H1 (cell line): ENCODE measurements around the gene RYR3. TPM values are rescaled to one million over a fixed set of nuclear protein-coding genes. Genes with fewer than 3 reads are reported as not detected.

ENCODE experiments used
- CTCF ChIA-PET: fragments of 300-600 bp; sonication (Branson Sonifier 250); formaldehyde crosslinking; loops from one replicate; lab custom pipeline; 2021; ENCODE audit not compliant: partially characterized antibody; lab: Charles Lee
- POLR2A ChIA-PET: fragments of 300-600 bp; sonication (Branson Sonifier 250); formaldehyde crosslinking; loops from one replicate; lab custom pipeline; 2021; ENCODE audit warnings: inconsistent platforms; ENCODE audit not compliant: partially characterized antibody; lab: Charles Lee
- DNase-seq, 2 experiments: peaks; one replicate each; pipeline versions ENCODE4 v3.0.0 to v3.0.0-alpha.2; 2010 to 2022; ENCODE audit warnings: low spot score in 2 of 2, low read depth in 1 of 2, mixed read lengths in 1 of 2
- FAIRE-seq: peaks from 2 replicates; lab custom pipeline; 2011; peaks lifted over from hg19 to GRCh38; lab: Jason Lieb, UNC
- H2AFZ ChIP-seq: 2 replicates; pipeline ENCODE4 v1.8.1; 2012; ENCODE audit warnings: low read length, inconsistent platforms
- H2AK5ac ChIP-seq: 2 replicates; pipeline ENCODE4 v1.6.1; 2013; ENCODE audit warnings: low read depth, low read length
- H2BK120ac ChIP-seq: replicated peaks from 2 replicates; pipeline ENCODE3; 2013; ENCODE audit warnings: low read depth, low read length, inconsistent platforms
- H2BK12ac ChIP-seq: 2 replicates; pipeline ENCODE4 v1.6.1; 2013; ENCODE audit warnings: low read depth, low read length
- H2BK15ac ChIP-seq: 2 replicates; pipeline ENCODE4 v1.6.1; 2013; ENCODE audit warnings: low read length
- H2BK20ac ChIP-seq: 2 replicates; pipeline ENCODE4 v1.6.1; 2013; ENCODE audit warnings: low read length
- H2BK5ac ChIP-seq: 2 replicates; pipeline ENCODE4 v1.6.1; 2013; ENCODE audit warnings: low read depth, low read length
- H3K14ac ChIP-seq: 2 replicates; pipeline ENCODE4 v1.6.1; 2013; ENCODE audit warnings: inconsistent platforms; ENCODE audit not compliant: insufficient read length
- H3K18ac ChIP-seq: 2 replicates; pipeline ENCODE4 v1.6.1; 2013; ENCODE audit warnings: low read length; ENCODE audit errors: extremely low read depth
- H3K23ac ChIP-seq: 2 replicates; pipeline ENCODE4 v1.6.1; 2013; ENCODE audit warnings: inconsistent platforms; ENCODE audit not compliant: insufficient read length
- H3K23me2 ChIP-seq: 2 replicates; pipeline ENCODE4 v1.6.1; 2013; ENCODE audit warnings: low read depth, low read length
- H3K27ac ChIP-seq: 2 replicates; pipeline ENCODE4 v1.6.1; 2011; ENCODE audit warnings: low read depth, low read length, inconsistent platforms
- H3K27me3 ChIP-seq, 4 experiments: replicated peaks in 1 of 4; 1 replicate in 1 of 4; 2 replicates in 3 of 4; pipeline versions ENCODE4 v1.6.1 to v1.8.1; 2011 to 2013; ENCODE audit warnings: low read length in 3 of 4, mild to moderate bottlenecking in 3 of 4, inconsistent platforms in 2 of 4, mixed read lengths in 2 of 4, moderate library complexity in 1 of 4; ENCODE audit not compliant: control insufficient read depth in 3 of 4, insufficient read depth in 3 of 4; ENCODE audit errors: extremely low read depth in 1 of 4
- H3K36me3 ChIP-seq, 4 experiments: 2 replicates each; pipeline versions ENCODE4 v1.6.1 to v1.8.1; 2011 to 2013; ENCODE audit warnings: mild to moderate bottlenecking in 4 of 4, low read length in 3 of 4, moderate library complexity in 2 of 4, control low read depth in 1 of 4, inconsistent platforms in 1 of 4; ENCODE audit not compliant: insufficient read depth in 4 of 4, control insufficient read depth in 2 of 4
- H3K4ac ChIP-seq: replicated peaks from 2 replicates; pipeline ENCODE3; 2013; ENCODE audit warnings: low read length, low read depth, mixed read lengths, inconsistent platforms; ENCODE audit not compliant: insufficient read length
- H3K4me1 ChIP-seq, 4 experiments: replicated peaks in 1 of 4; 1 replicate in 1 of 4; 2 replicates in 3 of 4; pipeline versions ENCODE4 v1.6.1 to v1.8.1; 2011 to 2013; ENCODE audit warnings: low read length in 3 of 4, inconsistent platforms in 2 of 4, mixed read lengths in 1 of 4; ENCODE audit not compliant: insufficient read depth in 4 of 4, control insufficient read depth in 3 of 4
- H3K4me2 ChIP-seq, 2 experiments: 2 replicates each; pipeline versions ENCODE4 v1.6.1 to v1.8.1; 2011 to 2013; ENCODE audit warnings: low read depth in 2 of 2, low read length in 2 of 2, control low read depth in 1 of 2, inconsistent platforms in 1 of 2, mild to moderate bottlenecking in 1 of 2; ENCODE audit not compliant: insufficient read depth in 1 of 2
- H3K4me3 ChIP-seq, 4 experiments: fragments of 200-600, 300-600 bp in 1 of 4; sonication (generic), shearing (Covaris generic), sonication (Bioruptor Twin) in 1 of 4; 2 replicates each; pipeline versions ENCODE4 v1.5.1 to v1.8.1; 2011 to 2016; ENCODE audit warnings: low read length in 4 of 4, low read depth in 3 of 4, control low read depth in 2 of 4, inconsistent platforms in 2 of 4, mild to moderate bottlenecking in 2 of 4, mixed read lengths in 1 of 4, moderate library complexity in 1 of 4; ENCODE audit not compliant: insufficient read depth in 2 of 4; ENCODE audit errors: extremely low read depth in 1 of 4
- H3K56ac ChIP-seq: replicated peaks from 2 replicates; pipeline ENCODE3; 2013; ENCODE audit warnings: low read depth, mild to moderate bottlenecking, mixed read lengths, low read length, inconsistent platforms; ENCODE audit not compliant: insufficient read length
- H3K79me1 ChIP-seq: 2 replicates; pipeline ENCODE4 v1.6.1; 2013; ENCODE audit warnings: low read depth, low read length, control low read depth
- H3K79me2 ChIP-seq, 2 experiments: 2 replicates each; pipeline versions ENCODE4 v1.6.1 to v1.8.1; 2012 to 2013; ENCODE audit warnings: low read length in 2 of 2, mild to moderate bottlenecking in 2 of 2, inconsistent platforms in 1 of 2; ENCODE audit not compliant: insufficient read depth in 2 of 2, control insufficient read depth in 1 of 2
- H3K9ac ChIP-seq, 4 experiments: replicated peaks in 1 of 4; 1 replicate in 1 of 4; 2 replicates in 3 of 4; pipeline versions ENCODE4 v1.6.1 to v1.8.1; 2011 to 2013; ENCODE audit warnings: low read depth in 3 of 4, low read length in 3 of 4, control low read depth in 2 of 4, mild to moderate bottlenecking in 2 of 4, moderate library complexity in 2 of 4, inconsistent platforms in 1 of 4; ENCODE audit errors: extremely low read depth in 1 of 4
- H3K9me3 ChIP-seq, 2 experiments: 2 replicates each; pipeline versions ENCODE4 v1.6.1 to v1.8.1; 2012 to 2013; ENCODE audit warnings: mild to moderate bottlenecking in 2 of 2, moderate library complexity in 2 of 2, control low read depth in 1 of 2, inconsistent platforms in 1 of 2, low read depth in 1 of 2, low read length in 1 of 2, mixed read lengths in 1 of 2; ENCODE audit not compliant: insufficient read depth in 2 of 2
- H4K20me1 ChIP-seq, 2 experiments: replicated peaks in 1 of 2; 2 replicates each; pipeline versions ENCODE3 to v1.8.1; 2011 to 2013; ENCODE audit warnings: inconsistent platforms in 2 of 2, low read length in 2 of 2, mild to moderate bottlenecking in 1 of 2; ENCODE audit not compliant: insufficient read depth in 2 of 2, control insufficient read depth in 1 of 2
- H4K5ac ChIP-seq: 2 replicates; pipeline ENCODE4 v1.6.1; 2013; ENCODE audit warnings: low read length, low read depth, mixed read lengths, inconsistent platforms; ENCODE audit not compliant: insufficient read length
- H4K8ac ChIP-seq: 2 replicates; pipeline ENCODE4 v1.8.0; 2013; ENCODE audit warnings: mild to moderate bottlenecking, moderate library complexity, low read length, inconsistent platforms; ENCODE audit not compliant: insufficient read depth; ENCODE audit errors: extremely low read depth
- H4K91ac ChIP-seq: replicated peaks from 2 replicates; pipeline ENCODE3; 2013; ENCODE audit warnings: low read length, mixed read lengths, inconsistent platforms; ENCODE audit not compliant: insufficient read length
- ATF3 ChIP-seq: IDR thresholded peaks from 2 replicates; pipeline ENCODE4 v1.6.1; 2011; ENCODE audit warnings: low read depth, mild to moderate bottlenecking, low read length; ENCODE audit not compliant: insufficient read depth
- HDAC6 ChIP-seq: IDR thresholded peaks from one replicate; pipeline ENCODE4 v1.7.1; 2012; ENCODE audit warnings: low read depth, mild to moderate bottlenecking, inconsistent platforms, low read length, moderate library complexity
- KDM1A ChIP-seq: fragments of 200-600, 300-600 bp; sonication (generic); IDR thresholded peaks from 2 replicates; pipeline ENCODE4 v1.7.1; 2016; ENCODE audit warnings: mild to moderate bottlenecking, low read length, borderline replicate concordance
- NANOG ChIP-seq: IDR thresholded peaks from 2 replicates; pipeline ENCODE4 v1.6.1; 2011; ENCODE audit warnings: low read length, low read depth, mild to moderate bottlenecking, inconsistent platforms; ENCODE audit not compliant: insufficient read depth, poor library complexity, severe bottlenecking
- TBP ChIP-seq: IDR thresholded peaks from 2 replicates; pipeline ENCODE4 v1.6.1; 2011; ENCODE audit warnings: low read depth, low read length, improper control_type of control experiment
- WGBS, 2 experiments: shearing (Covaris generic) in 1 of 2; methylation state at CpG; one replicate each; pipeline versions ENCODE4 v1.1.6 to v1.1.7; 2013 to 2015; ENCODE audit warnings: low lambda C conversion rate in 2 of 2, mixed read lengths in 2 of 2, inconsistent platforms in 1 of 2, low coverage in 1 of 2, missing lambda C conversion rate in 1 of 2; ENCODE audit not compliant: insufficient replicate concordance in 2 of 2, insufficient coverage in 1 of 2, insufficient read length in 1 of 2; ENCODE audit errors: extremely low coverage in 1 of 2, missing lambda C conversion rate in 1 of 2; 5-methylcytosine and 5-hydroxymethylcytosine counted together
- polyA plus RNA-seq, 7 experiments: library from polyadenylated mRNA; depleted of rRNA in 3 of 7; stranded (reverse) in 5 of 7; unstranded in 2 of 7; fragments of >200 nt in 5 of 7; fragments of 200-250 nt in 2 of 7; gene quantifications; 1 replicate in 5 of 7; 2 replicates in 1 of 7; 4 replicates in 1 of 7; pipeline versions ENCODE4 v1.2.1 to v1.2.3, GENCODE V29; 2011 to 2013; ENCODE audit warnings: missing spikeins in 2 of 7, mixed read lengths in 2 of 7
- total RNA-seq: library from RNA; stranded (reverse); fragmentation: NEBNext Ultra II Directional; extraction: Animal tissue kit (Norgen Biotek cat#: 25700); gene quantifications from 2 replicates; pipeline ENCODE4 v1.2.1, GENCODE V29; 2021

The RYR3 gene
- total and polyA plus RNA-seq, 2 of the 8 experiments (the other 6 are each of a cell fraction or from before 2014, with no cell fraction given) = 0.33 to 3.4 TPM

- no peak overlapping the region for H3K27ac ChIP-seq
- no peak overlapping the region for H4K5ac ChIP-seq
- H3K18ac ChIP-seq = no peak overlapping the region
- H3K79me1 ChIP-seq = no peaks in the 10 kb centered on the region
- H3K4me1 ChIP-seq = no peaks in the 10 kb centered on the region
- TF ChIP-seq TBP (no peak), ATF3 (no peak), NANOG (no peak), HDAC6 (no peak), KDM1A (no peak)
- no peaks in the 10 kb centered on the region for H3K9me3 ChIP-seq
- H3K36me3 ChIP-seq = no peaks in the 10 kb centered on the region
- H2AFZ ChIP-seq = no peak overlapping the region
- no peak overlapping the region for H2BK20ac ChIP-seq
- no peak overlapping the region for H3K9ac ChIP-seq
- no peak overlapping the region for H3K56ac ChIP-seq
- no peak overlapping the region for H3K14ac ChIP-seq
- no peak overlapping the region for H3K23ac ChIP-seq
- no peak overlapping the region for H3K4me2 ChIP-seq
- FAIRE-seq = no peak
- DNase-seq = no peak
- WGBS, 2 experiments = 84% methylated on average over 4 of the region's 4 CpGs; no CpG with 5 or more reads in 1 of the 2 experiments
- no peak overlapping the region for H3K4me3 ChIP-seq
- H2AK5ac ChIP-seq = no peak overlapping the region
- no peaks in the 10 kb centered on the region for H4K20me1 ChIP-seq
- POLR2A ChIA-PET = no interaction called here
- H3K27me3 ChIP-seq = no peaks in the 10 kb centered on the region
- no peak overlapping the region for H4K8ac ChIP-seq
- no peaks in the 10 kb centered on the region for H3K79me2 ChIP-seq
- H2BK5ac ChIP-seq = no peak overlapping the region
- CTCF ChIA-PET = no interaction called here
- no peak overlapping the region for H2BK120ac ChIP-seq
- no peaks in the 10 kb centered on the region for H3K23me2 ChIP-seq
- no peak overlapping the region for H4K91ac ChIP-seq
- no peak overlapping the region for H2BK15ac ChIP-seq
- H3K4ac ChIP-seq = no peak overlapping the region
- no peak overlapping the region for H2BK12ac ChIP-seq
Measured at GRCh38 chr15:33377204-33377603, 66.4 kb downstream of the RYR3 start.
